IPS-11a (cell line): ENCODE results near the gene CDH4.

Experiments
- H3K4me3 ChIP-seq: one replicate; pipeline ENCODE4 v1.5.1; 2013; ENCODE audit warnings: low read depth, low read length, control low read depth

Gene CDH4

DNA sequence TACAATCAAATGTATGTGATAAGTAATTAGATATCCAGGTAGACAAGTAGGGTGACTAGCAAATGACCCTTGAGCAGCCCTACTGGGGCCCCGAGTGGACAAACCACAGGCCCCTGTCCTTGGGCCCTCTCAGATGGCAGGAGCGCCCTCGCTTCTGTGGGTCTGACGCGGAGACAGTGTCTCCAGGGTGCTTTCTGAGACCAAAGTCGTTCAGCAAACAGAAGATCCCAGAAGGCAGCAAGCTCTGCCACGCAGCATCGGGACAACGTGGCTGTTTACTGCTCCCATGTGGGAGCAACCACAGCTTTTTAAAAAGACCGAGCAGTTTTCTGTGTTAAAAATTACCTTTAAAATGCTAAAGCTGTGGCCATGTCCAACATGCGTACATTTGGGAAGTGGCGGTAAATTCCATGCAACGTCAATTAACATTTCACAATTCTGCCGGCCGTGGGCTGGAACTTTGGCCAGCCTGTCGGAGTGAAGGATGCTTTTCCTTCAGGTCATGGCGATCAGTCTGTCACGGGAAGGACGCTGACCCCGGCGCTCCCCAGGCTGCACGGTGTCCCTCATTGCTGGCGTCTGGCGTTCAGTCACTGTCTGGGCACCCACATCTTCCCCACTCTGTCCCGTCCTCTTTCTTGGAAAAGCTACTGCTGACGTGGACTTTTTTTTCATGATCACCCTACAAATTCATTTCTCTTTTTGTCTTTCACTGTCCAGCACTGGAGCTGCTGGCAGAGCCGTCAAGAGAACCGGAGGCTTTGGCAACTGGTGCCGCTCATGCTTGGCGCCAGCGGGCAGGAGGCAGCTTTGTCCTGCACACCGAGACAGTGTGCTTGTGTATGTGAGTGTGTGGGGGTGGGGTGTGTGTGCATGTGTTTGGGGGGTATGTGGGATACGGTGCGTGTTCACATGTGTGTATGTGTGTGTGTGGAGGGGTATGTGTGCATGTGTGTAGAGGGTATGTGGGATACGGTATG is 293.1 kb downstream of the CDH4 start:
- no peak overlapping the region for H3K4me3 ChIP-seq

DNA sequence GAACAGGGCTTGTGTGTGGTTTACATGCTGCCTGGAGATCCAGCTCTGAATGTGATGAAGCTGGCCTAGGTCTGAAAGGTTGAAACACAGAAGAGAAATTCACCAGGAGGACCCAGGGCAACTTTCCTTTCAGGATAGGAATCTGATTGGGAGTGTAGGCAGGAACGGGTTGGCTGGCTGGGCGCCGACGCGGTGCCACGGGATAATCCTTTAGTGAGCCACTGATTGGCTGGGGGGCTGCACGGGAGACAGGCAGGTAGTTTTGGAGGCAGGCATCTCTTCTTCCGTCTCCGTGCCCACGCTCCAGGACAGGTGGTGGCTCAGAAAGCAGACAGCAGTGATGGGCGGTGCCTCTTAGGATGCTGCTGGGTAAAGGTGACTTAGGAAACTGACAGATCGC is 294.6 kb downstream of the CDH4 start:
- no peak overlapping the region for H3K4me3 ChIP-seq

DNA sequence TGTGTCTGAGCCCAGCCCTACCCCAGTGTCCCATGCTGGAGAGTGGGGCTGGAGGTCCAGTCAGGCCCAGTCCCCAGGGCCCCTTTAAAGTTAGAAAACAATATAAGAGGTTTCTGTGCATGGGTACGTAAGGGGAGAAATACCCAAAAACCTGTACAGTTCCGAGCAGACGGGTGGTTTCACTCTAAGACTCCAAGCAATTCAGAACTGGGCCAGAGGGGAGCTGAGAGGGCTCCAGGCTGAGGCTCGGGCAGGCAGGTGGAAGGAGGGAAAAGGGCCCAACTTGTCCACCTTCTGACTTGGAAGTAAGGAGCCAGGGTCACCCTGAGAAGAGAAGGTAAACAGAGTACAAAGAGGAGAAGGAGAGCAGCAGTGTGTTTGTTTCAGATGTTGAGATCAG is 296.0 kb downstream of the CDH4 start:
- no peak overlapping the region for H3K4me3 ChIP-seq

DNA sequence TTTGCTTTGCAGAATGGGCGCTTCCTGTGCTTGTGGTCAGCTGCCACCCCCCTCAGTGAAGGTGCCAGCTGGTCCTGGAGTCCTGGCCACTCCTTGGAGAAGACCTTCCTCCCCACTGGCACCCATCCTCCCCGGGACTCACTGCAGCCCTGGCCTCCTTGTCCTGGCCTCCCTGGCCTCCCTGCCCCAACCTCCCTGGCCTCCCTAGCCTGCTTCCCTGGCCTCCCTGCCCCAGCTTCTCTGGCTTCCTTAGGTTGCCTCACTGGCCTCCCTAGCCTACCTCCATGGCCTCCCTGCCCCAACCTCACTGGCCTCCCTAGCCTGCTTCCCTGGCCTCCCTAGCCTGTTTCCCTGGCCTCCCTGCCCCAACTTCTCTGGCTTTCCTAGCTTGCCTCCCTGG is 297.8 kb downstream of the CDH4 start:
- H3K4me3 ChIP-seq: no peak overlapping the region

DNA sequence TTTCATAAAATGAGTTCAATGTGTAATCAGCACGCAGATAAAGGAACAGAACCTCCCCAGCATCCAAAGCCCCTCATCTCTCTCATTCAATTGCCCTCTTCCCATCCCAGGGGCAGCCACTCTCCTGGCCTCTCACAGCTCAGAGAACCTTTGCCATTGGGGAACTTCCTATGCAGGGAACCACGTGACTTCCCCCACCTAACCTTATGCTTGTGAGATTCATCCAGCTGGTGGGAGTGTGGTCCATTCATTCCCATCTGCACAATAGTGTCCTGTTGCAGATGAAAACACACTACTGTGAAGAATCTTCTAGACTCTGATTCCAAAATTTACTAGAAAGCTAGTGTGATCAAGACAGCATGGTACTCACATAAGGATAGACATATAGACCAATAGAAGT is 299.3 kb downstream of the CDH4 start:
- H3K4me3 ChIP-seq: no peak overlapping the region

DNA sequence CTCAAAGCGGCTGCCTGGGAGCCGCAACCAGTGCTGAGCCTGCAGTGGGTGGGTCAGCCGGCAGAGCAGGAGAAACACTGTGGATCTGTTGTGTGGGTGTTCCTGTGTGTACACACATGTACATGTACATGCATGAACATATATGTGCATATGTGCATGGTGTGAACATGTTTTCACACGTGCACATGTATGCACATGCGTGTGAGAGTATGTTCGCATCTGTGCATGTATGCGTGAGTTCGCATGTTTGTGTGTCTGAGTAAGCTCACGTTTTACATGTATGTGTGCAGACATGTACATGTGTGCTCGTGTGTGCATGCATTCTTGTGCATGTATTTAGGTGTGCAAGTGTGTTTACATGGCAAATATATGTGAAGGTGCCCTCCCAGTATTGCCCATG is 302.6 kb downstream of the CDH4 start:
- no peak overlapping the region for H3K4me3 ChIP-seq

DNA sequence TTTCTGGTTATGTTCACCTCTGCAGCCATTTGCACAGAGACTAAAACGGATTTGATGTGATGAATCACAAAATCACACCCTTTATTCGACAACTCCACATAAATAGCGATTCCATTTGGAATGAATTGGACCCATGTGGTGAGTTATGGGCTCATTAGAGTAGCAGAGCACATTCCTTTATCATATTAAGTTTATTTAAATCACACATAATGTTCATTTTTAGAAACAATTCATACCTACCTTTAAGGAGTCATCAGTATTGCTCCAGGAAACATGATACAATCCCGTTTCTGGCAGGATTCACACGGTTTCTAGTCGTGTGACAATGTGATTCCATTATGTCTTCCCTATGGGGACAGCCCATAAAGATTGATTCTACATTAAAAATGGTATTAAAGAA is 303.5 kb downstream of the CDH4 start:
- H3K4me3 ChIP-seq: no peak overlapping the region

DNA sequence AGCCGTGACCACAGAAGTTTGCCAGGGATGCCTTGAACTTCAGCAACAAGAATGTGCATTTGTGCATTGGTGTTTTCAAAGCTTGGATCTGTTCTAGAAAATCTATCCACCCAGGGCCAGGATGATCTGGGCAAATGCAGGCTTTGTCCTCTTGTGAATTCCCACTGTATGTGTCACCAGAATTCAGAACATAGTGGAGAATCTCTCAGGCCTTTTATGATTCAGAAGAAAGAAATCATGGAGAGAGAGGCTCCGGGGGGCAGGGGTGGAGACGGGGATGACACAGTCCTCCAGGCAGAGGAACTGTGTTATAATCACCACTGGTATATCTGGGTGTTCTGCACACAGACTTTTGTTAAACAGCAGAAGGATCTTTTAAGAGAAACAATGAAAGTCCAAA is 304.1 kb downstream of the CDH4 start:
- H3K4me3 ChIP-seq: no peak overlapping the region

DNA sequence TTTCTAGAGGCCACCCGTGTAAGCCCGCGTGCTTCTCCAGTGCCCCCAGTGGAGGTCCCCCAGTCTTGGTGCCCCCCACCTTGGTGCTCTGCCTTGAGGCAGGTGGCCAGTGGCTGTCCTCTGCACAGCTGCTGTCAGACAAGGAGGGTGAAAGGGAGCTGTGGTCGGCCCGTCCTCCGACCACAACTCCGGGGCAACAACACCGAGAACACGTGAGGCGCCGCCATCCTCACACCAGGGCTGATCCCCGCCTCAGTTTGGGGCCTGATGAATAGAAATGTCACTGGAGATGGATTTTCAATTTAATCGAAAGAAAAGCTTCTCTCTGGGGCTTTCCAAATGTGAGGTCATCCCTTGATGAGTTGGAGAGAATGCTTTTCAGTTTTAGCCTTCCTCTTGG is 304.6 kb downstream of the CDH4 start:
- H3K4me3 ChIP-seq: no peak overlapping the region

DNA sequence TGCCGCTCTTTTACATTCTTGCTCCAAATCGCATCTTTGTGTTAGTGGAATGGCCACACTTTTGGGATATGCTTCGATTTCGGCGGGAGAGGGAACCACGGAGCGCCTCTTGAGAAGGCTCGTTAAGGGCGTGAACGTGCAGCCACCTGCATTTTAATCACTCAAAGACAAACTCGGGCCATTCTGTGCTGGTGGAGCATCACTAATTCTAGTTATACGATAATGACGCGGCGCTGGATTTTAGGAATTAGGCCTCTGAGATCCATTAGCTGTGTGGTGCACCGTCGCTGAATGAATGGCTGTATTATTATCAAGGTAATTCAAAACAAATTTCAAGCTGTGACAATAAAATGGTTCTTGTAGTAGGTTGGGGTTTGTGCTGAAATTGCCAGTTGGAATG is 305.6 kb downstream of the CDH4 start:
- no peak overlapping the region for H3K4me3 ChIP-seq

DNA sequence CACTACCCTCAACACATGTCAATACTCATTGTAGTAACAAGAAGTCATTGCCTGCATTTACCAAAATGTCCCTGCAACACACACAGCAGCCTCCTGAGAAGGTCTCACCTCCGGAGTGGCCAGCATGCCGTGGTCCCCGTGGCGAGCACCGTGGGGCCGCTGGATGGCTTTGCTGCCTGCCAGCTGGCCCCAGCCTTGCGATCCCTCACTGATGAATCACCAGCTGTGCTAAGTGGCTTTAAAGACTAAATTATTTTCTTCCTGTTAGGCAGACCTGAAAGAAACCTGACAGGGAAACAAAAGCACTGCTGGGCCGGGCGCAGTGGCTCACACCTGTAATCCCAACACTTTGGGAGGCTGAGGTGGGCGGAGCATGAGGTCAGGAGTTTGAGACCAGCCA is 306.7 kb downstream of the CDH4 start:
- H3K4me3 ChIP-seq: no peak overlapping the region

DNA sequence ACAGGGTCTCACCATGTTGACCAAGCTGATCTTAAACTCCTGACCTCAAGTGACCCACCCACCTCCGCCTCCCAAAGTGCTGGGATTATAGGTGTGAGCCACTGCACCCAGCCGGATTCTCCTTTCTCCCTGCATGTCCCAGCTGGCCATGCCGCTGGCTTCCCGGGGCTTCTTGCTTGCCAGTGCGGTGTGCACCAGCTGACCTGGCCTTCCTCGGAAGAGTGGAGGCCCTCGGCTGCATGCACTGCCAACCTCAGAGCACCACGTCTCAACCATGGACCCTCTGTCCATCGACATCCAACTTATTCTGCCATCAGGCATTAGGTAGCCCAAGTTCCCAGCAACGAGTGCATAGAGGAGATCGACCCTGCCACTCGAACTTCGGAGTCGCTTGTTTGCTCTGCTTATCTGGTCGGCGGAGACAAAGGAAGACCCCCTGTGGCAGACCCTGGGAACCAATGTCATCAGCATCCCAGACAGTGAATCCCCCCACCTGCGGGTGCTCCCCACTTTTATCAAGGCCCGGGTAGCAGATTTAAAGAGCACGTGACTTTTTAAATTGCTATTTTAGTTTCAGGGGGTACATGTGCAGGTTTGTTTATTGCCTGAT is 307.8 kb downstream of the CDH4 start:
- no peak overlapping the region for H3K4me3 ChIP-seq

DNA sequence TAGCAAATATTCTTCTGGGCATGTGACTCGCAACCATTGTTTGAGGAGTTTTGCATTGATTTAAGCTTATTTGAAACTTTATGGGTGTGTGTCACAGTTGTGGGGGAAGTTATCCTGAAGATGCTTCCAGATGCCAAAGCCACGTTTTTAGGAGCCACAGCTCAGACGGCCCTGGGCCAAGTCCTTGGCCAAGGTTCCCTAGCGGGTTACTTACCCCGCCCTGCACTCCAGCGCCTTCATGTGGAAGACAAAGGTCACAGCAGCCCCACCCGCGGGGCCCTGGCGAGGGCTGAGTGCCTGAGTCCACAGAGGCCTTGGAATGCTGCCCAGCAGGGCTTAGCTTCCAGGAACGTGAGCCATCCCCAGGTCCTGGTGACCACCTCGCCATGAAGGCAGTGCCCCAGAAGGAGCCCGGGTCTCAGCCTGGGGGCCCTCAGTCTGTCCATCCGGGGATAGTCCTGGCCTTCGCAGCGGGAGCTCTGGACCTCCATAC is 308.3 kb downstream of the CDH4 start:
- H3K4me3 ChIP-seq: no peak overlapping the region

DNA sequence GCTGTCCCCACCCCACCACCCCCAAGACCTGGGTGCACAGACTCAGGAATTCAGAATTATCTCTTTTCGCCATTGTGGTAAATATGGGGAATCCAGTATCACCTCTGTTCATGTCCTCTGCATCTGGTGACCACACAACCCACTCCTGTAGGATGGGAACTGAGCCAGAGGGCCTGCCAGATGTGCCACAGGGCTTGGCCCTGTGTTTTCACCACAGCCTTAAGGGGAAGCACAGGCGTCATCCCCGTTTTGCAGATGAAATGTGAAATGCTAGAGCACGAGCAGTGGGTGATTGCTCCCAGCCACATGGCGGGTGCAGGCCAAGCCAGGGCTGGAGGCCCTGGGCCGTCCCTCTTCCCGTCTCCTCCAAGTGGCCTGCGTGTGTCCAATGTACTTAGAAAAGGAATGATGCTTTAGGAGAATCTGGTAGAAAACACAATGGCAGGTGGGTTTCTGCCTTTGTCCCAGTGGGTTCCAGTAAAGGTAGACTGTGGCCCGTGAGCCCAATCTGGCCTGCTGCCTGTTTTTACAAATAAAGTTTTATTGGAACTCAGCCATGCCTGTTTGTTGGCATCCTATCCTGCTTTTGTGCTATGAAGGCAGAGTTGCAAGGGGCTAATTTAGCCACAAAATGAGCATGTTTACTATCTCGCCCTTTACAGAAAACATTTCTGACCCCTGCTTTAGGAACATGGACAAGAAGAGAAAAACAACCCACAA is 309.2 kb downstream of the CDH4 start:
- H3K4me3 ChIP-seq: no peak overlapping the region

DNA sequence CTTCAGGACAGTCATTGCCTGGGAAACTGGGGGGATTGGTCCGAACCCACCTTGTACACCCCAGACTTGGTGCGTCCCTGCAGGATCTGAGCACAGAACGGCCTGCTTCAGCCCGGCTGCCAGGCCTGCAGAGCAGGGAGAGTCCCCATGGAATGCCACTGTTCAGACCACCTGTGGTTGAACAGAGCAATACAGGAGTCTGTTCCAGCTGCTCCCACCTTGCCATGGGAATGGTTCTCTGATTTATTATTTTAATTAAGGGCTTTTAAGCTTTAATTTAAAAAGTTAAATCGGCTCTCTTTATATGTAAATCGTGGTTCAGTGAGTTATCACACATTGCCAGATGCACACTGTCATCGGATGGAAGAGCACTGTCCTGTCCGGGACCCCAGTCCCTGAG is 310.4 kb downstream of the CDH4 start:
- no peak overlapping the region for H3K4me3 ChIP-seq

DNA sequence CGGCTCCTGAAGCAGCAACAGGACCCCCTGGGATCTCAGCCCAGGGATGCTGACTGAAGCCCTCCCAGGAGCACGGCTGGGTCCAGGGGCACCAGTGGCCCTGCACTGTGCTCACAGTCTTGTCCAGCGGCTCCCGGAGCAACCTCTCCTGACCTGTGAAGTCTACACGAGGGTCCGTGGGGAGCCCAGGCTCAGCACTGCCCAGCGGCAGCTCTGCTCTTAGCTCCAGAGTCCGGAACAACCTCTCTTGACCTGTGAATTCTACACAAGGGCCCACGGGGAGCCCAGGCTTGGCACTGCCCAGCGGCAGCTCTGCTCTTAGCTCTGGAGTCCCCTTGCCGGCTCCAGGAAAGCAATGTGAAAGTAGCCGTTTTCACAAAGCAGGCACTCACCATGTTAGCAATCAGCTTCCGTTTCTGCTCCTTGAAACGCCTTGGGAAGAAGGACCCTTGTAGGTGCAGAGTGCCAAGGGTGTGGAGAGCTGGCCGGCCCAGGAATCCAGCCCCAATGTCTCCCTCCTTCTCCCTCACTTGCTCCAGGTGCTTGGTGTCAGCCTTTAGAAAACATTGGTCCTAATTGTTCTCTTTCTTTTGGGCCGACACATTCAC is 310.9 kb downstream of the CDH4 start:
- H3K4me3 ChIP-seq: no peak overlapping the region

DNA sequence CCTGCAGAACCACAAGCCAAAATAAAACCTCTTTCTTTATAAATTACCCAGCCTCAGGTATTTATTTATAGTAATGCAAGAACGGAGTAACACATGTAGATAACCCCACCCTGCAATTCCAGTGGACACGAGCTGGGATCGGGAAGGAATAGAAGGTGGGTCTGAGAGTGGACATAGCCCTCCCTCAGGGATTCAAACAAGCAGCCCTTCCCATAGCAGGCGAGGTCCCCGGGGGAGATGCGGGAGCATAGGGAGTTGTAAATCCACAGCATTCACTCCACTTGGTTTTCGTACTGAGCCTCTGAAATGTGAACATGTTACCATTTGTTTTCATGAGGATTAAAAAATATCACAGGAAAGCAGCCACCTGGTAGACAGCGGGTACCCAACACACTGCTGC is 312.6 kb downstream of the CDH4 start:
- H3K4me3 ChIP-seq: no peak overlapping the region

DNA sequence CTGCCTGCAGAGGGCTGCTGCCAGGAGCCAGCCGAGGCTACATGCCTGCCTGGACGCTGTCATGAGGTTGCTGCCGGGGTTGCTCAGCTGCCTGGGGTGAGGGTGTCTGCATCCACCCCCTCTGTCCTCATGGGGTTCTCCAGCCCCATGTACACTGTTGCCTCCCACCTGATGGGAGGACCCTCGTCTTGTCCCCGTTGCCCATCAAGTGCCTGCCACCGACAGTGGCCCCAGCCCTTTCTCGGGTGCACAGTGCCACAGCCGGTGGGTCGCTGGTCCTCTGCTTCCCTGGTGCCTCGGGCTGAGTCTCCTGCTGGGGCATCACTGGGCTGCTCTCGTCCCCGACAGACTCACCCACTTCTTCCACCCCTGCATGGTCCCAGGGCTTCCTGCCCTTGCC is 313.7 kb downstream of the CDH4 start:
- no peak overlapping the region for H3K4me3 ChIP-seq

DNA sequence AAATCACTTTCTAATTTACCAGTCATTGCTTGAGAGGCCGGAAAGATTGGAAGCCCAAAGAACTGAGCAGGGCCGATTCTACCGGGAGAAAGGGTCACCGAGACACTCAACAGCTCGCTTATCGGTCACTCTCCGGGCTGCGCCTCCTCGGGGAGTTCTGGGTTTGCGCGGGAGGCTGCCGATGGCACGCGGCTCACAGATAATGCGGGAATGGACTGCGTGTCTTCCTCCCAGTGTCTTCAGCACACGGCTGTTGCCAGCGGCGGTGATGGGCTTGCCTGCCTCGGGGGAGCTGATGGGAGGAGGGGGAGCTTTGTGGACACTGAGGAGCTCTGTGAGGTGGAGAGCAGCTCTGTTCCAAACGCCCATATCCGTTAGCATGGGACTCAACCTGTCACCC is 314.6 kb downstream of the CDH4 start:
- no peak overlapping the region for H3K4me3 ChIP-seq

DNA sequence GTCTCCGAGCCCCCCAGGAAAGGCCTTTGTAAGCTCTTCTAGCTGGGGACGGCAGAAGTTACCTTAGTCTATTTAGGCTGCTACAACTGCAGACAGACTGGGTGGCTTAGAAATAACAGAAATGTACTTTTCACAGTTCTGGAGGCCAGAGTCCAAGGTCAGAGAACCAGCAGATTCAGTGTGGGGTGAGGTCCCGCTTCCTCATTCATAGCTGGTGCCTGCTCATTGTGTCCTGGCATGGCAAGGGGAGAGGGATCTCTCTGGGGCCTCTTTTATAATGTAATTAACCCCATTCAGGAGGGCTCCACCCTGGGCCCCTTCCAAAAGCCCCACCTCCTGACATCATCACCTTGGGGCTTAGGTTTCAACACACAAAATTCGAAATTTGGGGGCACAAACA is 315.1 kb downstream of the CDH4 start:
- H3K4me3 ChIP-seq: no peak overlapping the region

DNA sequence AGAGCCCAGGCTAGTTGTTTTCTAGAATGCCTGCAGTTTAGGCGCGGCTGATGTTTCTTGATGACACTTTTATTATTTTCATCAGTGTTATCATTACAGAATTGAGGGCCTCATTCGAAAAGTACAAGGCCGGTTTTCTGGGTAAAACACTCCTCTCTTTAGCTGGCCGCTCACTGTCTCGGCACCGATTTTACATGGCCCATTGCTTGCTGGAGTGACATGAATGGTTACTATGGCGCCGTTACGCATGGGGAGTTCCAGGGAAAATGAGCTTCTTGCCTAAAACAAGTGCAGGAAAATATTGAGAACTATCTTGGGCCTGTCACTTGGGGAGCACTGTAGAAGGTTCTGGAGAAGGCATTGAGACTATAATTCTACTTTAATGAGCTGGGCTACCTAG is 317.8 kb downstream of the CDH4 start:
- H3K4me3 ChIP-seq: no peak overlapping the region
